ENCODE measurements around the gene OFD1. TPM values are rescaled to one million over a fixed set of nuclear protein-coding genes. Genes with fewer than 3 reads are reported as not detected.

OFD1 gene
- polyA plus RNA-seq, 4 donors, result 26.1 to 51.4 (median 38.7) TPM

- DNase-seq (ENCODE audit: low read depth in 4 of 4, low spot score in 3 of 4), result no peak
Observed at GRCh38 chrX:13750204-13750603, 15.7 kb downstream of the OFD1 start.

- no peak for DNase-seq (ENCODE audit: low read depth in 4 of 4, low spot score in 3 of 4)
Observed at GRCh38 chrX:13750812-13751211, 16.3 kb downstream of the OFD1 start.

GRCh38 chrX:13752141-13752540, 17.6 kb downstream of the OFD1 start:
- DNase-seq (ENCODE audit: low read depth in 4 of 4, low spot score in 3 of 4), result no peak

GRCh38 chrX:13752646-13753045, 18.1 kb downstream of the OFD1 start:
- no peak for DNase-seq (ENCODE audit: low read depth in 4 of 4, low spot score in 3 of 4)

- no peak for DNase-seq (ENCODE audit: low read depth in 4 of 4, low spot score in 3 of 4)
Observed at GRCh38 chrX:13754765-13755164, 20.2 kb downstream of the OFD1 start.

- DNase-seq (ENCODE audit: low read depth in 4 of 4, low spot score in 3 of 4), result no peak
Observed at GRCh38 chrX:13755254-13755653, 20.7 kb downstream of the OFD1 start.

- no peak for DNase-seq (ENCODE audit: low read depth in 4 of 4, low spot score in 3 of 4)
Observed at GRCh38 chrX:13756381-13756780, 21.8 kb downstream of the OFD1 start.

- DNase-seq (ENCODE audit: low read depth in 4 of 4, low spot score in 3 of 4), result no peak
Observed at GRCh38 chrX:13759152-13759718, 24.7 kb downstream of the OFD1 start.

- no peak for DNase-seq (ENCODE audit: low read depth in 4 of 4, low spot score in 3 of 4)
Observed at GRCh38 chrX:13760426-13760825, 25.9 kb downstream of the OFD1 start.

GRCh38 chrX:13761606-13762414, 27.3 kb downstream of the OFD1 start:
- no peak for DNase-seq (ENCODE audit: low read depth in 4 of 4, low spot score in 3 of 4)

- no peak for DNase-seq (ENCODE audit: low read depth in 4 of 4, low spot score in 3 of 4)
Observed at GRCh38 chrX:13763489-13763888, 28.9 kb downstream of the OFD1 start.

- no peak for DNase-seq (ENCODE audit: low read depth in 4 of 4, low spot score in 3 of 4)
Observed at GRCh38 chrX:13764281-13764680, 29.7 kb downstream of the OFD1 start.

GRCh38 chrX:13764765-13765164, 30.2 kb downstream of the OFD1 start:
- DNase-seq (ENCODE audit: low read depth in 4 of 4, low spot score in 3 of 4), result no peak

- no peak for DNase-seq (ENCODE audit: low read depth in 4 of 4, low spot score in 3 of 4)
Observed at GRCh38 chrX:13768939-13769338, 34.4 kb downstream of the OFD1 start.

GRCh38 chrX:13770013-13770535, 35.5 kb downstream of the OFD1 start:
- DNase-seq (ENCODE audit: low read depth in 4 of 4, low spot score in 3 of 4), result no peak

GRCh38 chrX:13774696-13775095, 40.1 kb downstream of the OFD1 start:
- DNase-seq (ENCODE audit: low read depth in 4 of 4, low spot score in 3 of 4), result no peak

GRCh38 chrX:13775837-13776236, 41.3 kb downstream of the OFD1 start:
- DNase-seq (ENCODE audit: low read depth in 4 of 4, low spot score in 3 of 4), result no peak

GRCh38 chrX:13776387-13776786, 41.8 kb downstream of the OFD1 start:
- DNase-seq (ENCODE audit: low read depth in 4 of 4, low spot score in 3 of 4), result no peak

- DNase-seq (ENCODE audit: low read depth in 4 of 4, low spot score in 3 of 4), result no peak
Observed at GRCh38 chrX:13778916-13779315, 44.4 kb downstream of the OFD1 start.

GRCh38 chrX:13780868-13781427, 46.4 kb downstream of the OFD1 start:
- no peak for DNase-seq (ENCODE audit: low read depth in 4 of 4, low spot score in 3 of 4)

- DNase-seq (ENCODE audit: low read depth in 4 of 4, low spot score in 3 of 4), result no peak
Observed at GRCh38 chrX:13786048-13786447, 51.5 kb downstream of the OFD1 start.
